ENCODE data around the gene PRSS38.

Gene PRSS38

GRCh38 chr1:227886993-227887696, 71.7 kb downstream of the PRSS38 start:
- peak in 4 of 6 experiments; percentile 24 to 66 (median 52) for DNase-seq

DNA sequence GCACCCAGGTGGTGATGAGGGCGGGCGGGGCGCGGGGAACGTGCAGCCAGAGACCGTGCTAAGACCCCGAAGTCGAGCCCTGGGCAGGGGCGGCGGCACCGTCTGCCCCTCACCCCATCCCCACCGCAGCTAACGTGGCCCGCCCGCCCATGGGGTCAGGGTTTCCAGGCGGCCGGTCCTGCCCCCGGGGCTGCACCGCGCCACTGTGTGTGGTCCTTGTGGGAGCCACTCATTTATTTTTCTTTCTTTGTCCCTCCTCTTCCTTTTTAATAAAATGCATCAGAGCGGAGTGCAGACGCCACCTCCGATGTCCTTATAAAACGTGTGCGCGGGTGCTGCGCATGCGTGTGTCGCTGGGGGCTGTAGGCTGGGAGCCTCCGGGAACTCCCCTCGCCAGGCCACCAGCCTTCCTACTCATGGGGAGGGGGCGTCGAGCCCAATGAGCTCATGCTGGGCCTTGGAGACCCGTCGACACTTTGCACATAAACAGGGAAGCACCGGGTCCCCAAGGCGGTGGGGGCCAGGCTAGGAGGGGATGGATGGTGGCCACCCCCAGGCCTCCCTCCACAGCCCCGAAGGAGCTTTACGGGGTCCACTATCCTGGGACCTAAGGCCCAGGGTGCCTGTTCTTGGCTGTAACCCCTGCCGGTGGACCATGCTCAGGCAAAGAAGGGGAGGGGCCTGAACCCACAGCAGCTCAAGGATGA, 72.4 kb downstream of the PRSS38 start:
- peak in 3 of 6 experiments; percentile 21 to 45 (median 35) for DNase-seq

GRCh38 chr1:227888404-227889046, 73.0 kb downstream of the PRSS38 start:
- DNase-seq, result no peak

DNA sequence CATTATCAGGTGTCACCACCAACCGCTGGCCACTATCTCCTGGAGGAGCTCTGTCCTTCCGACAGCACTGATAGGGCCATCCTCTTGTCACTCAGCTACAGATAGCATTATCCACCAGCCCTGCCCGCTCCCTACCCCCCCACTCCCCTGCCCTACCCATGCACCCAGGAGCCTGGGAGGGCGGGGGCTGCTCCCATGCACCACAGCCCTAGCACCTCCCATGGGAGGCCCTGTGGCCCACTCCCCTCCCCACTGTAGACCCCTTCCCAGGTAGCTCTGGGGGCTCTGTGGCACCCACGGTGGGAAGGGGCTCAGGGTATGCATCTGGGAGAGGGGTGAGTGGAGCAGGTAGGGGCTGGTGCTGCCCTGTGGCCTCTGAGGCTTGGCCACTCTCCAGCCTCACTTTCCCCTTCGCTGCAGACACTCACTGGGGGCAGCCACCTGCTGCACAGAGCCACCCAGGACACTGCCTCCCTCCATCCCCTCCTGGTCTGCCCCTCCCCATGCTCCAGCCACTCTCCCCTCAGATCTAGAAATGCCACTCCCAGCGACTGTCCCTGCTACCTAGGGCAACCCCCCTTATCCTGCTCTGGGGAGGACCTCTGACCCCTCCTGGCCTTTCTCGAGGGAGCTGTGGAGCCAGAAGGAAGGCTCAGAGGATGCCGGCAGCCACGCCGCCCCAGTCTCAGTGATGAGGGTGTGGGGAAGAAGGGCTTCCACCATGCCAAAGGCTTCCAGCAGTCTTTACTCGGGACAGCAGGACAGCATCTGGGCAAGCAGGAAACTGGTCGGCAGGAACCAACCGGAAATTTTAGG, 73.8 kb downstream of the PRSS38 start:
- no peak for DNase-seq

DNA sequence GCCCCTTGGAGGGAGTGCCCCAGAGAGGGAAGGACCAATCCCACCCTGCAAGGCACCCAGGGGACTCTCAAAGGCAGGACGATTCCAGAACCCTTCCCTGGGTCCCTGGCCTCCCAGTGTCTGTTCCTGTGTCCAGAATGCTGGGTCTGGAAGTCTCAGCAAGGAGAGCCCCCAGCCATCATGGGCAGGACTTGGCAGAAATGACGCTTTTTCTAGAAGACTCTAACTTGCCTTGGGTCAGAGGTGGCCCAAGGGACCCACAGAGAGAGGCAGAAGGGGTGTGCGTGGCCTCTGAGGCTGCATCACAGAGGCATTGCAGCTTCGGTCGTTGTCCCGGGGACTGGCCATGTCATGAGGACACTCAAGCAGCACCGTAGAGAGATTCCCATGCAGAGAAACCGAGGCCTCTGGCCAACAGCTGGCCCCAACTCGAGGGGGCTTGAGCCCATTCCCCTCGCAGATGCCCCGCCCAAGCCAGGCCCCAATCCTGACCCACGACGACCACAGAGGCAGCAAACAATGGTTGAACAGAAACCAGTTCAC, 74.5 kb downstream of the PRSS38 start:
- no peak for DNase-seq

DNA sequence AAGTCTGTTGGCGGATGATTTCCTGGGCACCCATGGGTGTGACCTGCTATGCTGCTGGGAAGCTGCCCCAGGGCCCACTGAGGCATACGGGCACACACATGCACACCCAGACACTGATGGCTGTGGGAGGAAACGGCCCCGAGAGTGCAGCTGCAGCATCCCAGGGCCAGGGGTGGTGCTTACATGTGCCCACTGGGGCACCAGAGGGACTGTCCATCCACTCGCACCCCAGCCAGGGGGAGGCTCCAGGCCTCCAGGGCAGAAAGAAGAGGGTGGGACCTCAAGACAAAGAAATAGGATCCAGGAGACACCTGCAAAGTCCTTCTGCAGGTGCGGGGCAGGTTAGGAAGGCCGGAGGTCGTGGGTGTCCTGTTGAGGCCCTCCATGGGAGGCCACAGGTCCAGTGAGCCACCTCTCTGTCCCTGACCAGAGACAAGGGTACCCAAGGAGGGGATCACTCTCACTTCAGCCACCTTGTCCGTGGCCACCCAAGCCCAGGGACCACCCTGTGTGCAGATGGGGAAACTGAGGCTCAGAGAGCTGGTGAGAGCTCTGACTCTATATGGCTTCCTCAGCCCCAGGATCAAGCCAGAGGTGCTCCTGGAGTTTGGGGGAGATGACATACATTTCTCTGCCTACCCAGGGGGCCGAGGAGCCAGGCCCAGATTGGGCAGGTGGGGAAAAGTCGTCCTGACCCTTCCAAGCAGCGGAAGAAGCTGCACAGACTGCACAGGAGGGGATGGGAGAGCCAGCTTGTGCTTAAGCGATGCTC, 75.2 kb downstream of the PRSS38 start:
- DNase-seq, result no peak

DNA sequence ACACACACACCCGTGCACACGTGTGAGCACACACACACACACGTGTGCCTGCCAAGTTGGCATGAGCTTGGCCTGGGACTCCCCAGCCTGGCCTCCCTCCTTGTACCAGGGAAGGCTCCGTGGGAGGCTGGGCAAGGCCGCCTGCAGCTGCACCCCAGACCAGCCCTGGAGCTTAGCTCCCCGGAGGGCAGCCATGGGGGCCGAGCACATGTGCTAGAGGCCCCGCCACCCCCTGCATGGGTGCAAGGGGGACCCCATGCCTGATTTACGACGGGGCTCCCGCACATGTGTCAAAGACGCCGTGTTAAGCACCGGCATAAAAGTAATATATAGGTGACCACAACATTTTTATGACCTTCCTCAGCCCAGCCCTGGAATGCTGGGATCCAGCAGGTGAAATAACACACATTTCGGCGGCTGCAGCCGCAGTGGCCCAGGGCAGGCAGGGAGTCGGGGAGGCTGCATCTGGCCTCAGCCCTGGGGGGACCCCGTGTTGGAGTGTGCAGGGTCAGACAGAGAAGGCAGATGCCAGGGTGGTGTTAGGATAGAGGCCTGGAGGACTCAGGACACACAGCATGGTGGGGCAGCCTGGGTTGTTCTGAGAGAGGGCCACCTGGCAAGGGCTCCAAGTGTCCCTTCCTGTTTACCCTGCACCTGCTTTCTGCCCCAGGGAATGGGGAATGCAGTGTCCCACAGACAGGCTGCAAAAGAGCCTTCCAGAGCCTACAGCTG, 75.9 kb downstream of the PRSS38 start:
- no peak for DNase-seq

DNA sequence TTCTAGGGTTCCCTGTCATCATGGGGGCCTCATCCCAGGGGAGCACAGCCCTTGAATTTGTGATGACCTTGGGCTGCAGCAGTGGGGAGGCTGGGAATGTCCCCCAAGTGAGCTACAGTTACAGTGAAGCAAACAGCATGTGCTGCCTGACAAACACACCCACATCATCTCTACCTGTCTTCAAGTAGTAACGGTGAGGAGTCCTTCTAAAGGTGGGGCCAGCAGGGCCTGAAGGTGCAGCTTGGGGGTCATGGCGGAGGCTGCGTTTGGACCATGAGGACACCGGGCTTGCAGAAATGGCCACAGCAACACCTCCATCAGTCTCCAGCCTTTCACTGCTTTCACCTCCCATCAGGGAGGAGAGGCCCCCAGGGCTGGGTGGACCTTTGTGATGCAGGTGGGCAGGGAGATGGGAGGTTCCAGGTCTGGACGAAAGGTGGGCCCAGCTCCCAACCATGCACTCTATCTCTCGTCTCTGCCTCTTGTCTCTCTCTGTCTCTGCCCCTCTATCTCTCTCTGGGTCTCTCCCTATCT, 76.5 kb downstream of the PRSS38 start:
- DNase-seq, result no peak

DNA sequence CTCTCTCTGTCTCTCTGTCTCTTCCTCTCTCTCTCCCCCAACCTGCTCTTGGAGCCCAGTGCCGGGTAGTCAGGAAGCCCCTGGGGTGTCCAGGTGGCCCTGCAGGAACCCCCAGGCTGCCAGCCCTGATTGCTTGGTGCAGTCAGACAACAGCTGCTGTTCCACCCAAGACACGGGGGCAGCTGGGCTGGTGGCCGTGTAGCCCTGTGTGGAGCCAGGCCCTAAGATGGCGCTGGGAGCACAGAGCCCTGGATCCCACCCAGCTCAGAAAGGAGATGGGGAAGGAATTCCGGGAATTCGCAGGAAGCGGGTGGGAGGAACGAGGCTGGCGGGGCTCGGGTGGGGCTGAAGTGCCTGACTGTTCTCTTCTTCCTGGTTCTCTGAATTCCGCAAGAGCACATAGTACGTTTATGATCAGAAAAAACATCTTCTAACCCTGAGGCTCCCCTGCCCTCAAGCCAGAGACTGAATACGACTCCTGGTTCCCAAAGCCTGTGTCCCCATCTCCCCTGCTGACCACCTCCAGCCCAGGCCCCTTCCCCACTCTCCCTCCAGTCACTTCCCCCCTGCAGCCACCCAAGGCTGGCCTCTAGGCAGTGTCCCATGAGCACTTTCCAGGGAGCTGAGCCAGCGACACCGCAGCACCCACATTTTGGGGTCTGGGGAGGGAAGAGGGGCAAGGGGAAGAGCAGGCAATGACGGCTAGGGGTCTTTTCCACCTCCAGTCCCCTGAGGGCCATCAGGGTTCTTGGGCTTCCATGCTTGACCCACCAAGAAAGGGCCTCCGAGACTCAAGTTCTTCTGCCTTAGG, 77.2 kb downstream of the PRSS38 start:
- DNase-seq, result no peak

- no peak for DNase-seq
Observed at GRCh38 chr1:227893300-227893948, 77.9 kb downstream of the PRSS38 start.

- no peak for DNase-seq
Observed at GRCh38 chr1:227893949-227894721, 78.7 kb downstream of the PRSS38 start.

DNA sequence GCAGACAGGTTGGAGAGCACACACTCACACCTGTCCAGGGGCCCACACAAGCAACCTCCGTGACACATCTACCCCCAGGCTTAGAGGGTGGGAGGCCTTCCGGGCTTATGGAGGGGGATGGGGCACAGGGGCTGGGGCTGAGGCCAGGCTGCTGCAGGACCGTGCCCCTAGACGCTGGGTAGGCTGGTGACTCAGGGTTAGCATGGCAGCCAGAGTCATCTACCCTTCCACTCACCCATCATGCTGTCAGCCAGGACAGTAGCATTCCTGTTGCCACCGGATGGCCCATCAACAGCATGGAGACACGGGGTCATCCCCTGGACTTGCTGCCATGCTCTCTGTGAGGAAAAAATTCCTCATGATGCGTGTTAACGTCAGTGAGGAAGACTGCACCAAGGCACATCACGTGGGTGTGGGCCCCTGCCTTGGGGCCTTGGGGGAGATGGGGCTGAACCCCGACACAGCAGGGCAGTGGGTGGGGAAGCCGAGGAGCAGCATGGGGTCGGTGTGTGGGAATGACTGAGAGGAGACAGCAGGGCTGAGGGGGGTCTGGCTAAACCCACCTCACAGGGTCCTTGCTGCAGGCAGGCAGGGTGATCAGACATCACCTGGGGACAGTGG, 79.5 kb downstream of the PRSS38 start:
- DNase-seq, result no peak
